Measurements from ENCODE around the gene VWA5B1.
"Not testable (repeated sequence)": the region's sequence is repeated elsewhere in the genome, so short reads cannot be mapped to it uniquely, and the experiment has no call there.

The VWA5B1 gene

GRCh38 chr1:20290624-20291597, at the start of gene VWA5B1:
Gene VWA5B1, plus strand, starts transcription at chr1:20290875. Its CDS starts 19,727 bp downstream, at chr1:20310602.
- DNase-seq, result no peak

DNA sequence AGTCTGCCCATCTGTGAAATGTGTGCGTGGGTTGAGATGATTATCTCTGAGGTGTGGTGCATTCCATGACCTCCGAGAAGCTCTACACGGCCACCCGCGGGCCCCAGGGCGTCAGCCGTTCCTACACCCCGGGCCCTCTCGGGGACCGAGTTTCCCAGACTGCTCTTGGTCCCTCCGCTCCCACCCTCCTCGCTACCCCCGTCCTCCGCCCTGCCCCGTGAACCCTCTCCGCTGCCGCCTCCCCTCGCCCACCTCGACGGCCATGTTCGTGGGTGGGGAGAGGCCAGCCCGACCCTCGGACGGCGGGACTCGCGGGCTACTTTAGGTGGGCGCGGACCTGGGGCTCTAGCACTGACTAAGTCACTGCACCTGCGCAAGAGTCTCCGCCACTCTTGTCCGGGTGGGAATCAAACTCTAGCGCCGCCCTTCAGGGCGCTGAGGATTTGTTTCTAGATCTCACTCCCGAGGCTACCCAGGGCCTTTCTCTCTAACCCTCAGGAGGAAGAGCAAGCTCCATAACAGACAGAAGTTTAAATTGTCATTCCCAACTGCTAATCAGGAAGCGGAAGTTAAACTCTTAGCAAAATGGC, 47.7 kb upstream of the VWA5B1 start:
- DNase-seq, result no peak

DNA sequence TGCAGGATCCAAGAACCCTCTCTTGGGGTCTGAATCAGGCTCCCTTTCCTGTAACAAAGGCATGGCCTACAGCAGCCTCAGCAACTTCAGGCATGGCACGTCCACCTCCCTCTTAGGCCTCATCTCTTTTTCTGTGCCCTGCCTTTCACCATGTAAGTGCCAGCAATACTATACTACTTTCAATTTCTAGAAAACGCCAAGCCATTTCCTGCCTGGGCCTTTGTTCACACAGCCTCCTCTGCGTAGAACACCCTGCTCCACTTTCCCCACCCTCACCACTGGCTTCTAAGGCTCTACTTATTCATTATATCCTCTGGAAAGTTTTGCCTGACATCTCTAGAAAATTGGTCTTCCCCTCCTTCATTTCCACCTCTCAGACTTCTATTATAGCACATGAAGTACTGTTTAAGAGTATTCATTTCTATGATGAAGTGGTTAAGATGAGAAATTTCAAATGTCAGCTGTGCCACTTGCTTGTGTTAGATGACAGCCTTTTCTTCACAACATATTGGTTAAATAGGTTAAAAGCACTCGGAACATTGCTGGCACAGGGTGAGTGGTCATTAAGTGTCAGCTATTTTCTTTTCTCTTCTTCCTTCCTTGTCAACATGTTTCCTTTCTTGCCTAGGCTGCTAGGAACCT, 41.6 kb upstream of the VWA5B1 start:
- DNase-seq, result peak; percentile 55

GRCh38 chr1:20250340-20250989, 40.2 kb upstream of the VWA5B1 start:
- DNase-seq, result peak; percentile 72

GRCh38 chr1:20252587-20252986, 38.1 kb upstream of the VWA5B1 start:
- no peak for DNase-seq

GRCh38 chr1:20255666-20256065, 35.0 kb upstream of the VWA5B1 start:
- no peak for DNase-seq

DNA sequence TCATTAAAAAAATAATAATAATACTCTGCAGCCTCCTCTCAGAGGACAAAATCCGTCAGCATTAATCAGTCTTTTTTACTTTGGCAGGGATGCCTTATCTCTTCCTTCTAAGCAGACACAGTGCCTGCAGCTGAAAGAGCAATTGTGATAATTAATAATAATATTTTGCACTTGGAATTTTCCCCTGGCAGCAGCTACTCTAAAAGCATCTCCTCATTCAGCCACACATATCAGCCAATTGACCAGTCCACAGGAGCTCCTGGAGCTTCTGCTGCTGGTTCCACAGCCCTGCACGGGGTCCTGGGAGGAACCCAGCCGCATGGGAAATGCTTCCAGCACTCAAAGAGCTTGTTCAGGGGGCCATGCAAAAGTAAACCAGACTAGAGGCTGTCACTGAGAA, 31.0 kb upstream of the VWA5B1 start:
- DNase-seq, result no peak

DNA sequence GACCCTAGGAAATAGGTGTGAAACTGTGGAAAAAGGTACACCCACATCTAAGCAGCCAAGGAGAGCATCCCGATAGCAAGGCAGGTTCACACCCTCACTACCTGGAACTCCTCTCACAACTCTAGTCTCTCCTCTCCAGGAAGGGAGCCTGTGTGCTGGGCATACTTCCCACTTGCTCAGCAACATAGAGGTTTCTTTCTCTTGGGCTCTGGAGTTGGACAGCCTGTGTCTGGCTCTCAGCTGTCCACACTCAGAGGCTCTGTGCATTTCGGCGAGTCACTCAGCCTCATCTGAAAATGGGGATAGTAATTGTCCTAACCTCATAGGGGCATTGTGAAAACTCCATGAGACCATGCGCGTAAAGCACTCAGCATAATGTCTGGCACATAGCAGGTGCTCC, 29.6 kb upstream of the VWA5B1 start:
- no peak for DNase-seq

GRCh38 chr1:20262810-20263534, 27.7 kb upstream of the VWA5B1 start:
- no peak for DNase-seq

DNA sequence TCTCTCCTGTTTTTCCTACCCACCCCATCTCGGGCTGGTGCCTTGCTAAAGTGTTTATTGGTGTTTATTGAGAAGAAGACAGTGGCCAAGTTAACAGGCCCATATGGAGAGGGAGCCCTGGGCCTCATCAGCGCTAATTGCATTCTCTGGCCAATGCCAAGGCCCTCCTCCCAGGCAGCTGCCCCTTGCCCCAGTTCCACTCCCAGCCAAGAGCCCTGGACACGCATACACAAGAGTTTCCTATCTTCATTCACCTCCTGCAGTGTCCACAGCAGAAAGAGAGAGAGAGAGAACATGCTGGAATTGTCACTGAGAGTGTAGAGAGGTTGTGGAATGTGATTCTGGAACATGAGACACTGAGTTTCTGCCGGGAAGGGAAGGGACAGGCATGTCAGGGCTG, 25.4 kb upstream of the VWA5B1 start:
- no peak for DNase-seq

GRCh38 chr1:20266141-20266540, 24.5 kb upstream of the VWA5B1 start:
- DNase-seq, result no peak

DNA sequence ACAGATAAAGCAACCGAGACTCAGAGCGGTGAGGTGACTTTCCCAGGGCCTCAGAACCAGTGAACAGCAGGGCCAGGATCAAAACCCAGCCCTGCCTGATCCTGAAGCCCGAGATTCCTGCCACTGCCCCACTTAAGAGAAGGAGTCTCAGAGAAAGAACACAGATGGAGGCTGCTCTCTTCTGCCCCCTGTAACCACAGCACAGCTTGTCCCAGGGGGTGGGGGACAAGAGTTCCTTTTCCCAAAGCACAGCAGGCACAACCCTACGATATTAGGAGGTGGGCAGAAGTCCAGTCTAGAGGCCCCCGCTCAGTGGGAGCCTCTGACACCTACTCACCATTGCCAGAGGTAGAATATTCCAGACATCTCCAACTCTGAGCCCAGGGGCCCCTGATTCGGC, 24.0 kb upstream of the VWA5B1 start:
- no peak for DNase-seq

GRCh38 chr1:20271498-20272400, 18.9 kb upstream of the VWA5B1 start:
- no peak for DNase-seq

GRCh38 chr1:20273716-20274115, 17.0 kb upstream of the VWA5B1 start:
- DNase-seq, result not testable (repeated sequence)

GRCh38 chr1:20275319-20275925, 15.3 kb upstream of the VWA5B1 start:
- DNase-seq, result no peak

DNA sequence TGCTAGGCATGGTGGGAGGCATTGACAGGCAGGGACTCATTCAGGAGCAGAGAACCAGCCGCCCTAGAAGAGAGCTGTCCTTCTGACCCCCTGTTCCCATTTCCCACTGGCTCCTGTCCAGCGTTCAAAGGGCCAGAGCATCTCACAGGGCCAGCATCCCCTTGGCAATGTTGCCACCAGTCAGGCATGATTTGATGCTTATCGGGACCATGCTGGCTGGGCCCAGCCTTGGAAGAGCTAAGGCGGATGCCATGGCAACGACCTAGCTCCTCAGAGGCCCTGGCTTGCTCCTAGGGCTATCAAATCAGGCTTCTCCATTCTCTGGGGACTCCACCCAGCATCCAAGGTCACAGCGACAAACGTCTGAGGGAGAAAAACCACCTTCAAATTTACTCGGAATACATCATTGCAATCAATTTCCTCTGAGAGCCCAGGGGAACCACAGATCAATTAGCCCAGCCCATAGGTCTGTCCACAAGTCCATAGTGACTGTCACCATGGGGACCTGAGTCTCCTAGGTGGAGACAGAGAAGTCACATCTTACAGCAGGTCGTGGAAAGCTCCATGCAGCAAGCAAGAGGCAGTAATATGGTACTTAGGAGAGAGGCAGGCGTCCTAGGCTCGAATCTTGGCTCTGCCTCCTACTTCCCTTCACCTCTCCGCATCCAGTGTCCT, 14.1 kb upstream of the VWA5B1 start:
- no peak for DNase-seq

DNA sequence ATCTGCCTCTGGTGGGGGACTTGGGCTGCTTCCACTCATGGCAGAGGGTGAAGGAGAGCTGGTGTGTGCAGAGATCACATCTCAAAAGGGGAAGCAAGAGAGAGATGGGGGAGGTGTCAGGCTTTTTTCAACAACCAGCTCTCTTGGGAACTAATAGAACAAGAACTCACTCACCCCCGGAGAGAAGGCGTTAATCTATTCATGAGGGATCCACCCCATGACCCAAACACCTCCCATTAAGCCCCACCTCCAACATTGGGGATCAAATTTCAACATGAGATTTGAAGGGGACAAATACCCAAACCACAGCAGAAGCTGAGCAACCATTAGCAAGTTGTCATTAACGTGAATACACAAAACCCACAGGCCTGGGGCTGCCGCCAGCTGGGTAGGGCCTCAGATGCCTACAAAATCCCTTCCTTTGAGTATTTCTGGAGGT, 12.0 kb upstream of the VWA5B1 start:
- no peak for DNase-seq

- no peak for DNase-seq
Observed at GRCh38 chr1:20279509-20279908, 11.2 kb upstream of the VWA5B1 start.

- no peak for DNase-seq
Observed at GRCh38 chr1:20280341-20280740, 10.3 kb upstream of the VWA5B1 start.

- DNase-seq, result no peak
Observed at GRCh38 chr1:20280906-20281305, 9.8 kb upstream of the VWA5B1 start.
